ENCODE measurements around the gene FRMD5. TPM values are rescaled to one million over a fixed set of nuclear protein-coding genes. Genes with fewer than 3 reads are reported as not detected.

FRMD5 gene
- total RNA-seq, 1 experiment from 2014 or later, result 3.9 TPM

- H3K14ac ChIP-seq (ENCODE audit: insufficient read depth, low read length), result no peak overlapping the region
- H3K4me1 ChIP-seq (ENCODE audit: insufficient read depth, low read length), result no peaks in the 10 kb centered on the region
- H2AK5ac ChIP-seq (ENCODE audit: insufficient read length, low read length), result no peak overlapping the region
- no peak overlapping the region for H3K4me2 ChIP-seq (ENCODE audit: insufficient read depth, insufficient read length, low read length)
- no peak overlapping the region for H4K91ac ChIP-seq (ENCODE audit: insufficient read length, low read depth, low read length)
- no peaks in the 10 kb centered on the region for H4K20me1 ChIP-seq (ENCODE audit: control insufficient read depth, insufficient read depth, insufficient read length)
- no peaks in the 10 kb centered on the region for H3K36me3 Mint-ChIP-seq (ENCODE audit: insufficient read depth in 1 of 3, low read depth in 3 of 3)
- H3K9ac ChIP-seq (ENCODE audit: extremely low read depth, insufficient read length, low read length), result no peak overlapping the region
- H3K79me2 ChIP-seq (ENCODE audit: insufficient read depth, low read length), result peaks cover 2% of the 10 kb centered on the region; the same call in 1 of the 2 replicates
- H3K27ac Mint-ChIP-seq, result no peak overlapping the region
- no peaks in the 10 kb centered on the region for H3K9me3 Mint-ChIP-seq
- H3K27me3 ChIP-seq (ENCODE audit: insufficient read depth, low read length), result no peaks in the 10 kb centered on the region
- no peak overlapping the region for H3K4ac ChIP-seq (ENCODE audit: low read depth, low read length)
- H2BK20ac ChIP-seq (ENCODE audit: low read depth, low read length, poor library complexity, severe bottlenecking), result no peak overlapping the region
- H3K23me2 ChIP-seq (ENCODE audit: insufficient read length, low read depth, low read length, poor library complexity, severe bottlenecking), result no peaks in the 10 kb centered on the region
- no peak overlapping the region for H2BK15ac ChIP-seq (ENCODE audit: low read depth, low read length)
- TF ChIP-seq CTCF (conservative IDR thresholded peaks at IDR 0.05), result no peak
- peaks cover 4 to 5% of the 10 kb centered on the region in 2 experiments for H3K4me1 Mint-ChIP-seq
- no peak overlapping the region for H4K5ac ChIP-seq (ENCODE audit: insufficient read length, low read depth, low read length)
- H3K4me3 Mint-ChIP-seq, result no peak overlapping the region
- H3T11ph ChIP-seq (ENCODE audit: low read length), result no peak overlapping the region
- H3K56ac ChIP-seq (ENCODE audit: insufficient read length, low read depth, low read length), result no peak overlapping the region
- WGBS (ENCODE audit: extremely low coverage, insufficient read length, low lambda C conversion rate), result no CpG with 5 or more reads among the region's 3 CpGs
- no peak overlapping the region for H2BK120ac ChIP-seq (ENCODE audit: low read depth, low read length, poor library complexity, severe bottlenecking)
- no peak overlapping the region for H3K23ac ChIP-seq (ENCODE audit: insufficient read length, low read depth, low read length)
- H2AFZ ChIP-seq (ENCODE audit: low read length), result no peak overlapping the region
- no peak for DNase-seq
- no peak overlapping the region for H2BK5ac ChIP-seq (ENCODE audit: insufficient read length, low read length)
- no peak overlapping the region for H3K27ac ChIP-seq (ENCODE audit: insufficient read length, low read depth, low read length)
- H3K27me3 Mint-ChIP-seq (ENCODE audit: low read depth), result no peaks in the 10 kb centered on the region
- H2BK12ac ChIP-seq (ENCODE audit: insufficient read length, low read depth, low read length), result no peak overlapping the region
- no peaks in the 10 kb centered on the region for H3K79me1 ChIP-seq (ENCODE audit: insufficient read depth, low read depth, low read length, poor library complexity, severe bottlenecking)
- no peak overlapping the region for H3K18ac ChIP-seq (ENCODE audit: insufficient read length, low read depth, low read length)
- no peaks in the 10 kb centered on the region for H3K9me3 ChIP-seq (ENCODE audit: control insufficient read depth, low read depth, low read length)
- H4K8ac ChIP-seq (replicated peaks; ENCODE audit: insufficient read length, low read depth, low read length), result no peak overlapping the region
These were observed 97.5 kb downstream of the FRMD5 start for GRCh38 chr15:44097552-44097951.
